Measurements from ENCODE around the gene AGBL5.
"Not testable (repeated sequence)": the region's sequence is repeated elsewhere in the genome, so short reads cannot be mapped to it uniquely, and the experiment has no call there.

Gene AGBL5

GRCh38 chr2:27051902-27052645 is 606 bp downstream of the AGBL5 start:
- DNase-seq = peak in 12 of 56 donors; percentile 37 to 80 (median 48)

DNA sequence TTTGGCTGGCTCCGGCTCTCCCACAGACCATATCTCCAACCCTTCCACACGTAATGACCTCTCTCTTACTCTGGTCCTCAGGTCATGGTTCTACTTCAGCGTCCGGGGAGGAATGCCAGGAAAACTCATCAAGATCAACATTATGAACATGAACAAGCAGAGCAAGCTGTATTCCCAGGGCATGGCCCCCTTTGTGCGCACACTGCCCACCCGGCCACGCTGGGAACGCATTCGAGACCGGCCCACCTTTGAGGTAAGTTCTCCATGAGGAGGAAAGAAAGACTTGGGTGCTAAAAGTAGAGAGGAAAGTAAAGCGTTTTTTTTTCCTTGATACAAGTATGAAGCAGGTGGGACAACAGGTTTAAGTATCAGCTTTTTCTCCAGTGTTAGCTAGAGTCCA is 1.9 kb downstream of the AGBL5 start:
- DNase-seq = no peak

DNA sequence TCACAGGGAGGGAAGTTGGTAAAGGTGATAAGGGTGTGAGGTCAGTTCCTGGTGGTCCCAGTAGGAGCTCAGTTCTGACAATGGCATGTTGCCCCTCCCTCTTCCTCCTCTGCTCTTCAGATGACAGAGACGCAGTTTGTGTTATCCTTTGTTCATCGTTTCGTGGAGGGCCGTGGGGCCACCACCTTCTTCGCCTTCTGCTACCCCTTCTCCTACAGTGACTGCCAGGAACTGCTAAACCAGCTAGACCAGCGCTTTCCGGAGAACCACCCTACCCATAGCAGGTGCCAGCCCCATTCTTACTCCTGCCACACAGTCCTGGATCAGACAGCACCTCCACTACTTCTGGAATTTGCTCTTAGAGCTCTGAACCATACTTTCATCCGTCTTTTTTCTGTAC is 2.3 kb downstream of the AGBL5 start:
- DNase-seq = no peak

DNA sequence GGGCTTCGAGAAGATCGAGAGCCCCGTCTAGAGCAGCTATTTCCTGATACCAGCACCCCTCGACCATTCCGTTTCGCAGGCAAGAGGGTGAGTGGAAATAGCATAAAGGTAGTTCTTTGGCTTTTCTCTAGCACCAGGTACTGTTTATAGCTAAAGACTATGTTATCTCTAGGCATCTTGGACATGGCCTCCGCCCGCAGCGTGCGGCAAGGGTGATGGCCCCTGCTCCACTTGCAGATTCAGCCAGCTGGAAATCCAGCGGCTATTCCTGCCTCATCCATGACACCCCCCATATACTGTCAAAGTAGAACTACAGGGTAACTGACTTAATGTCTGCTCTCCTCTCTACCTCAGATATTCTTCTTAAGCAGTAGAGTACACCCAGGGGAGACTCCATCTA is 3.3 kb downstream of the AGBL5 start:
- DNase-seq = no peak

DNA sequence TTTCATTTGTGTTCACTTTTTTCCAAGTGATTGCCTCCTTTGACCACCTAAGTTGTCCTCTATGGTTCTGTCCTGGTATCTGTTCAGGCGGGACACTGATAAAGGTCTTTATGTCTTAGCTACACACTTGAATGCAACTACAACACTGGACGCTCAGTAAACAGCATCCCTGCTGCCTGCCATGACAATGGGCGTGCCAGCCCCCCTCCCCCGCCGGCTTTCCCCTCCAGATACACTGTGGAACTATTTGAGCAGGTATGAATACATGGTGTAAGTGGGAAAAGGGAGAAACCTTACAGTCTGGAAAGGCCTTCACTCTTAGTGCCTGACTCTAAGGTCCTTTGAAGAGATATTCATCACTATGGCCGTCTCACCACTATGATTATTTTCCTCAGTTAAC is 5.7 kb downstream of the AGBL5 start:
- DNase-seq = no peak

DNA sequence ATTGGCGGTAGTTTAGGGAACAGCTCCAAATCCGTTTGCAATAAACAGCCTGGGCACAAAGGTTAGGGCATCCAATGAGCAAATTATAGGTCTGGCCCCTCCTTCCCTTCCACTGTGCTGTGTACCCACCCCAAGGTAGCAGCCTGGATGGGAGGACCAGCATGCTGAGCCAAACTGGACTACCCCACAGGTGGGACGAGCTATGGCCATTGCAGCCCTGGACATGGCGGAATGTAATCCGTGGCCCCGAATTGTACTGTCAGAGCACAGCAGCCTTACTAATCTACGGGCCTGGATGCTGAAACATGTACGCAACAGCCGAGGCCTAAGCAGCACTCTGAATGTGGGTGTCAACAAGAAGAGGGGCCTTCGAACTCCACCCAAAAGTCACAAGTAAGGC is 6.7 kb downstream of the AGBL5 start:
- no peak for DNase-seq

DNA sequence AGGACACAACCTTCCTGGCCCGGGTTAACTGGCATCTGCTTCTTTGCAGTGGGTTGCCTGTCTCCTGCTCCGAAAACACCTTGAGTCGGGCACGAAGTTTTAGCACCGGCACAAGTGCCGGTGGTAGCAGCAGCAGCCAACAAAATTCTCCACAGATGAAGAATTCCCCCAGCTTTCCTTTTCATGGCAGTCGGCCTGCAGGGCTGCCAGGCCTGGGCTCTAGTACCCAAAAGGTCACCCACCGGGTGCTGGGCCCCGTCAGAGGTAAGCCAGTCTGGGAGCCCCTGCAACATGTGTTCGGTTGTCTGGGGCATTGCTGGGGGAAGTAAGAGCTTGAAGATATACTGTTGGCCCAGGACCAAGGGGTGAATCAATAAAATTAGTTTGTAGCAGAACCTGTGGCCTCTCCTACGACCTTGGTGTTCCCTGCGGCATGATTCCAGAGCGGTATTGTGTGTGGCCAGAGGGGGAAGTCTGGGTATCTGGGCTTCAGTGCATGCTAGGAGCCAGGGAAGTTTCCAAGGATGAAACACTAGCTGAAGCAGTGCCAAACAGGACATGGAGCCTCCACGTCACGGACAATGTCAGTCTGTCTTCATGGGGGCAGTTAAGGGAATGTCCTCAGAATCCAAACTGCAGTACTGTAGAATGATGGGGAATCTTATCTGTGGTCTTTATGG is 7.8 kb downstream of the AGBL5 start:
- no peak for DNase-seq

- DNase-seq = no peak
These were observed 8.9 kb downstream of the AGBL5 start for GRCh38 chr2:27060323-27060722.

GRCh38 chr2:27065128-27065527 is 13.7 kb downstream of the AGBL5 start:
- no peak for DNase-seq

DNA sequence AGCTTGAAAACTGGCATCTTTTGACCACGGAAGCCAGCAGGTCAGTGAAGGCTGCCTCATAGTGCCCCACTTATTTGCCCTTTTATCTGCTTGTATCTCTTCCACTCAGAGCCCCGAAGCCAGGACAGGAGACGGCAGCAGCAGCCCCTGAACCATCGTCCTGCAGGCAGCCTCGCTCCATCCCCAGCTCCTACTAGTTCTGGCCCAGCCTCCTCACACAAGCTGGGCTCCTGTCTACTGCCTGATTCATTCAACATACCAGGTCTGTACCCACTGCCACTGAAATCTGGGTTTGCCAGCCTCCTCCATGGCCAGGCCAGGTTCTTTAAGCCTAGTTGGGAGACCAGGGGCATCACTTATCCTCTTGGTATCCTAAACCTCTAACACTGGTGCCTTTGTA is 15.9 kb downstream of the AGBL5 start:
- no peak for DNase-seq

- DNase-seq = no peak
These were observed 18.0 kb downstream of the AGBL5 start for GRCh38 chr2:27069436-27069835.

GRCh38 chr2:27069961-27070618 is 18.6 kb downstream of the AGBL5 start:
- no peak for DNase-seq

GRCh38 chr2:27070653-27071276 is 19.3 kb downstream of the AGBL5 start:
- DNase-seq = no peak

GRCh38 chr2:27071277-27071989 is 20.0 kb downstream of the AGBL5 start, which contains the start of gene OST4:
OST4 (minus strand) TSS chr2:27071654.
- peak; percentile 56 to 97 (median 89) for DNase-seq

DNA sequence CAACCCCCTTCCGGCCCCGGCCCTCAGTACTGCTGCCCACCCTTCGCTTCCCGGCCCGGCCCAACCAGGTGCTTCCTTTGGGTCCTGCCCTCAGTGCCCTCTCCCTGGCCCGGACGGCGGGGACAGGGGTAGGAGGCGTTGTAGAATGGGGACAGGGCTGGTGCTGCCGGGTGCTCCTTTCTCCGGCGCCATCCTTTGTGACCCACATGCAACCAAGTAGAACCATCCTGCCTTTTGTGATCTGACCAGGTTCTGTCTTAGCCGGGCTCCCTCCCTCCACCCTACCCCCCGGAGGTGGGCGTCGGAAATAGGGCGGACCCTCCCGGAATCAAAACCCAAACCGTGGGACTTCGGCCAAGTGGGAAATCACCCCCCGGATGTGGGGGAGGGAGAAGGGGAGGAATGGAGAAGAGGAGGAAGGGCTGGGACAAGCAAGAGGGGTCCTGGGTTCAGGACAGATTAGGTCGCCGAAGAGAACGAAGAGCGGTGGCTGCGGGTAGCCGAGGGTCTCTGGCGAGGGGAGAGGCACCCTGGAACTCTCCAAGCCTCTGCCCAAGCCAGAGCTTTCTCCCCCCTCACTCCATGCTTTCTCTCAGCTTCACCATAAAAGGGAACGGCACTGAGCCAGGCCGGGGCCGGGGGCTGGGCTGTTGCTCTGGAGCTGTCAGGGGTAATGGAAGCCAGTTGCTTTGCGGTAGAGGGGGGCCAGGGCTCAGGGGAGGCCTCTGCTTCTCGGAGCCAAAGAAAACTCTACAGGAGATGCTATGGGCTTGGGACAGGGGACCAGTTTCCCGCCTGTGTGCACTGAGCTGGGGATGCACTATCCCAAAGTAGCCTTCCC is 20.7 kb downstream of the AGBL5 start:
- peak in 26 of 56 donors; percentile 12 to 64 (median 41) for DNase-seq

- DNase-seq = no peak
These were observed 21.5 kb downstream of the AGBL5 start for GRCh38 chr2:27072920-27073319.

GRCh38 chr2:27073782-27074181 is 22.3 kb downstream of the AGBL5 start:
- no peak for DNase-seq

DNA sequence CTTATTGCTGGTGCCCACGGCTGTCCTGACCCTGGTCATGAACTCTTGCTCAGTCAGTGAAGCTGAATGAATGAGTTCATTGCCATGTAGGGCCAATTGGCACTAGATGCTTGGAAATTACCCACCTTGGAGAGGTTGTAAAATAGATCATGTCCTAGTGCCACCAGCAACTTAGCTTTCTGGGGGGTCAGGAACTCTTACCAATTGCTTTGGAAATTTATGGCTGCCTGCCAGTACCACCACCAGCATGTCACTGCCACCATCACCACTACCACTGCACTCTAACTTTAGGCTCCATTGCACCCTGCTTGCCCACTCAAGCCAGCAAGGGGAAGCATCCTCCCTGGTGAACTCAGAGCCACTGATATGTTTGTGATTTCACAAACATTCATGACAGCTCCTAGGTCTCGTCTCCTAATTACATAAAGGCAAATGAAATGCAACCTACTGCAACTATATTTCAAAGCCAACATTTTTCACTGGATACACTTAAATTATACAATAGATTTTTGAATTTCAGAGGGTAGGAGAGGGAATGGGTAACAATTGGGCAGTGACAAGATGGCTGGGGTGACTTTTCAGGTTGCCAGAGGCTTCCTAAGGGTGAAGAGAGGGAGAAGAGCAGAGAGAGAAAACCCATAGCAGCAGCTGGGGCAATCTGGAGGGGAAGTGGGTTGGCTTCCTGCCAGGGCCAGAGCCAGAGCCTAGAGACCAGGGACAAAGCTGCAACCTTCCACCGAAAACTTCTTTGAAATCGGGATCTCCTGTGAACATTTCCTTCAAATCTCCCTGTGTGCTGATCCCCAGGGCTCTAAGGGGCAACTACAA is 23.5 kb downstream of the AGBL5 start:
- peak in 3 of 56 donors; percentile 8 to 25 (median 15) for DNase-seq

DNA sequence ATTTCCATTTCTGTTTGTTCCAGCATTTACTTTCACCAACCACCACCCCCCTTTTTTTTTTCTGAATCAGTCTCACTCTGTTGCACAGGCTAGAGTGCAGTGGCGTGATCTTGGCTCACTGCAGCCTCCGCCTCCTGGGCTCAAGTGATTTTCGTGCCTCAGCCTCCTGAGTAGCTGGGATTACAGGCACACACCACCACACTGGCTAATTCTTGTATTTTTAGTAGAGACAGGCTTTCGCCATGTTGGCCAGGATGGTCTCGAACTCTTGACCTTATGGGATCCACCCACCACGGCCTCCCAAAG is 24.1 kb downstream of the AGBL5 start:
- not testable (repeated sequence) for DNase-seq

- no peak for DNase-seq
These were observed 24.9 kb downstream of the AGBL5 start for GRCh38 chr2:27076323-27076722.

All from amygdala (tissue), 56 donors.